Keratinocyte (primary cell): ENCODE results near the gene RAB11FIP4.

Source experiments
- CTCF ChIP-seq, 3 experiments: IDR thresholded peaks in 1 of 3; conservative IDR thresholded peaks in 1 of 3; optimal IDR thresholded peaks in 1 of 3; 2 replicates in 2 of 3; 3 replicates in 1 of 3; pipeline versions ENCODE3 to v1.5.1; 2011; ENCODE audit warnings: low read length in 3 of 3, mild to moderate bottlenecking in 3 of 3, moderate library complexity in 2 of 3, control low read depth in 1 of 3, inconsistent platforms in 1 of 3; ENCODE audit not compliant: insufficient read depth in 2 of 3; ENCODE audit errors: extremely low read depth in 1 of 3
- EZH2 ChIP-seq: IDR thresholded peaks from one replicate; pipeline ENCODE4 v1.6.1; 2012; ENCODE audit warnings: inconsistent platforms, mild to moderate bottlenecking, low read length, moderate library complexity

GRCh38 chr17:31548709-31549108 lies 157.2 kb downstream of the RAB11FIP4 start:
- TF ChIP-seq CTCF (optimal IDR thresholded peaks at IDR 0.05 in 1 of 3, IDR thresholded peaks at IDR 0.05 in 1 of 3, conservative IDR thresholded peaks at IDR 0.05 in 1 of 3; ENCODE audit: extremely low read depth in 1 of 3, insufficient read depth in 2 of 3, low read length in 3 of 3) (no peak), EZH2 (no peak)
